ENCODE data around the gene GASK1A. TPM values are rescaled to one million over a fixed set of nuclear protein-coding genes. Genes with fewer than 3 reads are reported as not detected.
"Not testable (repeated sequence)": the region's sequence is repeated elsewhere in the genome, so short reads cannot be mapped to it uniquely, and the experiment has no call there.

The GASK1A gene
- total and polyA plus RNA-seq, 4 donors = 0.79 to 22.8 (median 4.6) TPM

- TF ChIP-seq YY1 (IDR thresholded peaks at IDR 0.05) = no peak
- TF ChIP-seq HNF4A (conservative IDR thresholded peaks at IDR 0.05) = no peak
- TF ChIP-seq ZBTB33 (IDR thresholded peaks at IDR 0.05) = no peak
- no peak for TF ChIP-seq CTCF (IDR thresholded peaks at IDR 0.05; ENCODE audit: low read depth, low read length, missing input control)
- no peak for TF ChIP-seq JUND (IDR thresholded peaks at IDR 0.05)
- no peak for TF ChIP-seq REST (IDR thresholded peaks at IDR 0.05)
- no peak for TF ChIP-seq EGR1 (IDR thresholded peaks at IDR 0.05; ENCODE audit: low read depth in 2 of 2)
- TF ChIP-seq FOXA2 (IDR thresholded peaks at IDR 0.05) = no peak
- no peak for TF ChIP-seq TAF1 (conservative IDR thresholded peaks at IDR 0.05)
- TF ChIP-seq ATF3 (IDR thresholded peaks at IDR 0.05) = no peak
- no peak for TF ChIP-seq GABPA (IDR thresholded peaks at IDR 0.05 in 1 of 2, conservative IDR thresholded peaks at IDR 0.05 in 1 of 2)
- no peak for TF ChIP-seq MAX (IDR thresholded peaks at IDR 0.05)
- TF ChIP-seq NR2F2 (IDR thresholded peaks at IDR 0.05) = no peak
- TF ChIP-seq RAD21 (IDR thresholded peaks at IDR 0.05) = no peak
- no peak for TF ChIP-seq SP1 (IDR thresholded peaks at IDR 0.05)
- no peak for TF ChIP-seq RXRA (IDR thresholded peaks at IDR 0.05)
- peaks cover 0 to 31% (median 13%) of the 10 kb centered on the region in 4 donors for H3K36me3 ChIP-seq (ENCODE audit: control insufficient read depth in 4 of 4, insufficient read depth in 3 of 4, low read depth in 1 of 4, low read length in 3 of 4)
- H3K27ac ChIP-seq (ENCODE audit: low read depth in 1 of 2, low read length in 2 of 2) = no peak overlapping the region
- peaks cover 0 to 5% (median 0%) of the 10 kb centered on the region in 4 donors for H3K9me3 ChIP-seq (ENCODE audit: control insufficient read depth in 4 of 4, low read length in 3 of 4)
- no peaks in the 10 kb centered on the region for H3K4me1 ChIP-seq (ENCODE audit: control insufficient read depth in 4 of 4, insufficient read depth in 4 of 4, low read length in 3 of 4)
- H3K4me3 ChIP-seq (ENCODE audit: low read depth in 1 of 3, low read length in 3 of 3) = no peak overlapping the region
- H3K9ac ChIP-seq (ENCODE audit: low read depth in 1 of 2, low read length in 2 of 2) = no peak overlapping the region
- DNase-seq (ENCODE audit: low spot score) = peak; percentile 20
- no peaks in the 10 kb centered on the region for H3K27me3 ChIP-seq (ENCODE audit: control insufficient read depth in 4 of 4, insufficient read depth in 4 of 4, low read length in 3 of 4)
- WGBS = 76% methylated on average over 5 of the region's 5 CpGs
Observed at GRCh38 chr3:43063114-43063513, 84.0 kb downstream of the GASK1A start.

GRCh38 chr3:43070670-43071069, 91.6 kb downstream of the GASK1A start:
- H3K27ac ChIP-seq (ENCODE audit: low read depth in 1 of 2, low read length in 2 of 2); H3K9ac ChIP-seq (ENCODE audit: low read depth in 1 of 2, low read length in 2 of 2); H3K27me3 ChIP-seq (ENCODE audit: control insufficient read depth in 4 of 4, insufficient read depth in 4 of 4, low read length in 3 of 4); H3K36me3 ChIP-seq (ENCODE audit: control insufficient read depth in 4 of 4, insufficient read depth in 3 of 4, low read depth in 1 of 4, low read length in 3 of 4); H3K4me3 ChIP-seq (ENCODE audit: low read depth in 1 of 3, low read length in 3 of 3); DNase-seq (ENCODE audit: low spot score); H3K9me3 ChIP-seq (ENCODE audit: control insufficient read depth in 4 of 4, low read length in 3 of 4): not testable (repeated sequence)
- H3K4me1 ChIP-seq (ENCODE audit: control insufficient read depth in 4 of 4, insufficient read depth in 4 of 4, low read length in 3 of 4) = peaks cover 4 to 14% (median 12%) of the 10 kb centered on the region in 4 donors
- 94% methylated on average over 4 of the region's 5 CpGs for WGBS
